ENCODE results near the gene ACSL5.

DNA sequence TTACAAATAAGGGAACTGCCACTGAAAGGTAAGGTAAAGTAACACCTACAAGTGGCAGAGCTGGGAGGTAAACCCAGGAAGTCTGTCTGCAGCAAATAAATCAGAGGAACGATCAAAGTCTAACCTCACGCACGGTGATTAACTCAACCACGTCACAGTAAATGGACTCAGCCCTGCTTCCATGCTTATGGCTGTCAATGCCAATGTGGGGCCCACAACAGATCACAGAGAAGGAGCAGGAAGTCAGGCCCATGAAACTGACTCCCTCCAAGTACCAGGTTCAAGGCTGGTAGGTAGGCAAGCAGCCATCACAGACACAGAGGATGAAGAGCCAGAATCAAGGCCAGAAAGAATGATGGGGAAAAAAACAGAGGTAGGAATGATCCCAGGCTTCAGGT, 38.0 kb upstream of the ACSL5 start:
- TF ChIP-seq, protein P1, sequence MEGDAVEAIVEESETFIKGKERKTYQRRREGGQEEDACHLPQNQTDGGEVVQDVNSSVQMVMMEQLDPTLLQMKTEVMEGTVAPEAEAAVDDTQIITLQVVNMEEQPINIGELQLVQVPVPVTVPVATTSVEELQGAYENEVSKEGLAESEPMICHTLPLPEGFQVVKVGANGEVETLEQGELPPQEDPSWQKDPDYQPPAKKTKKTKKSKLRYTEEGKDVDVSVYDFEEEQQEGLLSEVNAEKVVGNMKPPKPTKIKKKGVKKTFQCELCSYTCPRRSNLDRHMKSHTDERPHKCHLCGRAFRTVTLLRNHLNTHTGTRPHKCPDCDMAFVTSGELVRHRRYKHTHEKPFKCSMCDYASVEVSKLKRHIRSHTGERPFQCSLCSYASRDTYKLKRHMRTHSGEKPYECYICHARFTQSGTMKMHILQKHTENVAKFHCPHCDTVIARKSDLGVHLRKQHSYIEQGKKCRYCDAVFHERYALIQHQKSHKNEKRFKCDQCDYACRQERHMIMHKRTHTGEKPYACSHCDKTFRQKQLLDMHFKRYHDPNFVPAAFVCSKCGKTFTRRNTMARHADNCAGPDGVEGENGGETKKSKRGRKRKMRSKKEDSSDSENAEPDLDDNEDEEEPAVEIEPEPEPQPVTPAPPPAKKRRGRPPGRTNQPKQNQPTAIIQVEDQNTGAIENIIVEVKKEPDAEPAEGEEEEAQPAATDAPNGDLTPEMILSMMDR (IDR thresholded peaks at IDR 0.05), result no peak
- no peak for TF ChIP-seq POLR2A (IDR thresholded peaks at IDR 0.05)
